ENCODE results near the gene DEFB125. TPM values are rescaled to one million over a fixed set of nuclear protein-coding genes. Genes with fewer than 3 reads are reported as not detected.
"Not testable (repeated sequence)": the region's sequence is repeated elsewhere in the genome, so short reads cannot be mapped to it uniquely, and the experiment has no call there.

Gene DEFB125, protein sequence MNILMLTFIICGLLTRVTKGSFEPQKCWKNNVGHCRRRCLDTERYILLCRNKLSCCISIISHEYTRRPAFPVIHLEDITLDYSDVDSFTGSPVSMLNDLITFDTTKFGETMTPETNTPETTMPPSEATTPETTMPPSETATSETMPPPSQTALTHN
- not detected for total RNA-seq
- long read RNA-seq = 0 reads

DNA sequence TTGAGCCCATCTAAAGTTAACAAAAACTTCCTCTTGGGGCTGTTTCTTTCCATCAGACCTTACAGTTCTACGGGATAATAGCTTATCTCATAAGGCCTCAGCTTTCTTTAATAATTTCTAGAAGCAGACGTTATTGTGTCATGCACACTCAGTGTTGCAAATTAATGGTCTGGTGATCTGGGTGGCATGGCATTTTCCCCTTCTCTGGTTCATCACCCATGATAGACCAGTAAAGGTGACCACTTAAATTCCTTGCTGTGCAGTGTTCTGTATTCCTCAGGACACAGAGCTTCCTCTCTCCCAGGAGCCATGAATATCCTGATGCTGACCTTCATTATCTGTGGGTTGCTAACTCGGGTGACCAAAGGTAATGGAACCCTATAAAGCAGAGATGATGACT, at the start of gene DEFB125:
DEFB125 (plus strand) TSS at position 272 of the 400 bp plus-strand sequence; CDS start at position 310, 38 bp downstream.
- intact Hi-C loops (cut with DNase I) = no loop called here
- DNase-seq (ENCODE audit: low spot score) = no peak

DNA sequence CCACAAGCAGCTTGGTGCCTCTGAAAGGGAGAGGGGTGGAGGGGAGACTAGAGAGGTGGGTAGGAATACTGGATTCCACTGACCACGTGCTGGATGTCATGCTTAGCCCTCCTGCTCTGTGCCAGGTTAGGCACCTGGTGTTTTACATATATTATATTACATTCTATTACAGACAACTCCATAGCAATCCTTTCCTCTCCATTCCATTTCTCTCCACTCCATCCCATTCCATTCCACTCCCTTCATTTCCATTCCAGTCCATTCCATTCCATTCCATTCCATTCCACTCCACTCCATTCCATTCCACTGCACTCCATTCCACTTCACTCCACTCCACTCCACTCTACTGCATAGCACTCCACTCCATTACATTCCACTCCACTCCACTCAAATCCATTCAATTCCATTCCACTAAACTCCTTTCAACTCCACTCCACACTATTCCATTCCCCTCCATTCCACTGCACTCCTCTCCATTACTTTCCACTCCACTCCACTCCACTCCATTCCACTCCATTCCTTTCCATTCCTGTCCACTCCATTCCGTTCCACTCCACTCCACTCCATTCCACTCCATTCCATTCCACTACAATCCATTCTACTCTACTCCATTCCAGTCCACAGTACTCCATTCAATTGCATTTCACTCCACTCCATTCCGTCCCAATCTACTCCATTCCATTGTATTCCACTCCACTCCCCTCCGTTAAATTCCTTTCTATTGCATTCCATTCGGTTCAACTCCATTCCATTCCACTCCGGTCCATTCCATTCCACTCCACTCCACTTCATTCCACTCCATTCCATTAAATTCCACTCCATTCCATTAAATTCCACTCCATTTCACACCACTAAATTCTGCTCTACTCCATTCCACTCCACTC, 27.2 kb upstream of the DEFB125 start:
- intact Hi-C loops (cut with DNase I) = no loop called here
- DNase-seq (ENCODE audit: low spot score) = no peak

DNA sequence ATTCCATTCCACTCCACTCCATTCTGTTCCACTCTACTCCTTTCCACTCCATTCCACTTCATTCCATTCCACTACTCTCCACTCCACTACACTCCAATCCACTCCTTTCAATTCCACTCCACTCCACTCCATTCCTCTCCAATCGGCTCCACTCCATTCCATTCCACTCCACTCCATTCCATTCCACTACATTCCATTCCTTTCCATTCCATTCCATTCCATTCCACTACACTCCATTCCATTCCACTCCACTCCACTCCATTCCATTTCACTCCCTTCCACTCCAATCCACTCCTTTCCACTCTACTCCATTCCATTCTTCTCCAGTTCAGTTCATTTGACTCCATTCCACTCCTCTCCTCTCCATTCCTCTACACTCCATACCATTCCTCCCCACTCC, 26.2 kb upstream of the DEFB125 start:
- no peak for DNase-seq (ENCODE audit: low spot score)
- intact Hi-C loops (cut with DNase I) = no loop called here

DNA sequence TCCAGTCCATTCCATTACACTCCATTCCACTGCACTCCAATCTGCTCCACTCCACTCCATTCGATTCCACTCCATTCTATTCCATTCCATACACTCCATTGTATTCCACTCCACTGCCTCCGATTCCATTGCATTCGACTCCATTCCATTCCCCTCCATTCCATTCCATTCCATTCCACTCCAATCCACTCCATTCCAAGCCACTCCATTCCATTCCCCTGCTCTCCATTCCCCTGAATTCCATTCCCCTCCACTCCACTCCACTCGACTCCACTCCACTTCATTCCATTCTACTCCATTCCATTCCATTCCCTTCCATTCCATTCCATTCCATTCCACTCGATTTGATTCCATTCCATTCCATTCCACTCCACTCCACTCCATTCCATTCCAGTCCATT, 25.7 kb upstream of the DEFB125 start:
- intact Hi-C loops (cut with DNase I) = no loop called here
- no peak for DNase-seq (ENCODE audit: low spot score)

DNA sequence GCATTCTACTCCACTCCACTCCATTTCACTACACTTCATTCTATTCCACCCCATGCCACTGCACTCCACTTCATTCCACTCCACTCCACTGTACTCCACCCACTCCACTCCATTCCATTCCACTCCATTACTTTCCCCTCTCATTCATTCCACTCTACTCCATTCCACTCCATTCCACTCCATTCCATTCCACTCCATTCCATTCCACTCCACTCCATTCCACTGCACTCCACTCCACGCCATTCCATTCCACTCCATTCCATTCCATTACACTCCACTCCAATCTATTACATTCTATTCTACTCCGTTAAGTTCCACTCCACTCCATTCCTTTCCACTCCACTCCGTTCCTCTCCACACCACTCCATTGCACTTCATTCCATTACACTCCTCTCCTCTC, 25.0 kb upstream of the DEFB125 start:
- no peak for DNase-seq (ENCODE audit: low spot score)
- intact Hi-C loops (cut with DNase I) = no loop called here

DNA sequence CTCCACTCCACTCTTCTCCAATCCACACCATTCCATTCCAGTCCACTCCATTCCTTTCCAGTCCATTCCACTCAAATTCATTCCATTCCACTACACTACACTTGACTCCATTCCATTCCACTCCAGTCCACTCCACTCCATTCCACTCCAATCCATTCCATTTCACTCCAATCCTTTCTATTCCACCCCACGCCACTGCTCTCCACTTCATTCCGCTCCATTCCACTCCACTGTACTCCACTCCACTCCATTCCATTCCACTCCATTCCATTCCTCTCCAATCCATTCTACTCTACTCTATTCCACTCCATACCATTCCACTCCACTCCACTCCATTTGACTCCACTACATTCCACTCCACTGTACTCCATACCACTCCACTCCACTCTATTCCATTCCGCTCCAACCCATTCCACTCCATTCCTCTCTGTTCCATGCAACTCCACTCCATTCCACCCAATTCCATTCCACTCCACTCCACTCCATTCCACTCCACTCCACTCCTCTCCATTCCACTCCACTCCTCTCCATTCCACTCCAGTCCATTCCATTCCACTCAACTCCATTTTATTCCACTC, 23.4 kb upstream of the DEFB125 start:
- no peak for DNase-seq (ENCODE audit: low spot score)
- intact Hi-C loops (cut with DNase I) = no loop called here

DNA sequence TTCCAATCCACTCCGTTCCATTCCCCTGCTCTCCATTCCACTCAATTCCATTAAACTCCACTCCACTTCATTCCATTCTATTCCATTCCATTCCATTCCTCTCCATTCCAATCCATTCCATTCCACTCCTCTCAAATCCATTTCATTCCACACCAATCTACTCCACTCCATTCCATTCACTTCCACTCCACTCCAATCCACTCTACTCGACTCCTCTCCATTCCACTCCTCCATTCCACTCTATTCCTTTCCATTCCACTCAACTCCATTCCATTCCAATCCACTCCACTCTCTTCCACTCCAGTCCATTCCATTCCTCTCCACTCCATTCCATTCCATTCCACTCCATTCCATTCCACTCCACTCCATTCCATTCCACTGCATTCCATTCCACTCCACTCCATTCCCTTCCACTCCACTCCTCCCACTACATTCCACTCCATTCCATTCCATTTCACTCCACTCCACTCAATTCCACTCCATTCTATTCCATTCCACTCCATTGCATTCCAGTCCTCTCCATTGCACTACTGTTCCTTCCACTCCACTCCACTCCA, 22.6 kb upstream of the DEFB125 start:
- no peak for DNase-seq (ENCODE audit: low spot score)
- intact Hi-C loops (cut with DNase I) = no loop called here

DNA sequence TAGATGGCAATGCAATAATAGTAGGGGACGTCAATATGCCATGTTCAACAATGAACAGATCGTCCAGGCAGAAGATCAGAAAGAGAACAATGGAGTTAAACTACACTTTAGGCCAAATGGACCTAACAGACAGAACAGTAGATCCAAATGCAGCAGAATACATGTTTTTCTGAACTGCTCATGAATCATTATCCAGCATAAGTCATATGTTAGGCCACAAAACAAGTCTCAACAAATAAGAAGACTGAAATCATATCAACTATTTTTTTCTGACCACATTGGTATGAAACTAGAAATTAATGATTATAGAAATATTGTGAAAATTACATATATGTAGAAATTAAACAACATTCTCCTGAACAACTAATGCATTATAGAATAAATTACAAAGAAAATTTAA, 10.2 kb upstream of the DEFB125 start:
- intact Hi-C loops (cut with DNase I) = no loop called here
- DNase-seq (ENCODE audit: low spot score) = no peak

DNA sequence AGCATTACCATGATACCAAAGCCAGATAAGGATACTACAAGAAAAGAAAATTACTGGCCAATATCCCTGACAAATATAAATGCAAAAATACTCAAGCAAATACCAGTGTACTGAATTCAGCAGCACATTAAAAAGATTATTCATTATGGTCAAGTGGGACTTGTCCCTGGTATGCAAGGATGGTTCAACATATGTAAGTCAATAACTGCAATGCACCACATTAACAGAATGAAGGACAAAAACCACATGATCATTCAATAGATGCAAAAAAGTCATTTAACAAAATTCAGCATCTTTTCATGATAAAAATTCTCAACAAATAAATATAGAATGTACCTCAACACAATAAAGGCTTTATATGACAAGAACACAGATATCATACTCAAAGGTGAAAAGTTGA, 9.1 kb upstream of the DEFB125 start:
- intact Hi-C loops (cut with DNase I) = no loop called here
- no peak for DNase-seq (ENCODE audit: low spot score)

DNA sequence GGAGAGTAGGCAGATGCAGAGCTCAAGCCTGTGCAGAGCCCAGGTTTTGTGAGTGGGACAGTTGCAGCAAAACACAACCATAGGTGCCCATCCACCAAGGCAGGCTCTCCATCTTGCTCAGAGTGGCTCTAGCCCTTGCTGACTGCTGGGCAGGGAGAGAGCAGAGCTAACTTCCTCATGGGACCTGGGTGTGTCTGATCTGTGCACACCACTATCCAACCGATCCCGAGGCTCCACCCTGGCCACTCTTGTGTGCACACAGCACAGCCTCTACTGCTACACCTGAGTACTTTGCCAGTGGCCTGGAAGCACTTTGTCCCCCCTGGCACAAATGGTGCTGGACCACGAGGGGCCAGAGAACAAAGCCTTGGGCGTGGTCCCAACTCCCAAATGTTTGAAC, 7.9 kb upstream of the DEFB125 start:
- intact Hi-C loops (cut with DNase I) = no loop called here
- no peak for DNase-seq (ENCODE audit: low spot score)

DNA sequence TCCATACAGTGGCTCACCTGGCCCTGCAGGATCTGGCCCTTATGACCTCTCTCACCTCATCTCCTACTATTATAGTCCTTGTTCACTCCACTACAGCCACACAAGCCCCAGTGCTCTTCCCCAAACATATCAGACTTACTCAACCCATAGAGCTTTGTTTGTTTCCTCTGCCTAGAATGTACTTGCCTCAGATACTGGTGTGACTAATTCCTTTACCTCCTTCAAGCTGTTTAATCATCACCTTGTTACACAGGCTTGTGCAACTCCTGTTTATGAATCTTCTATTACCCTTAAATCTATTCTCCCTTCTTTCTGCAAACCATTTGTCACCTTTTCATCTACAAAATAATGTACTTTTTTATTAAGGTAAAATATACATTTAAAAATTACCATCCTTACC, 3.2 kb downstream of the DEFB125 start:
- DNase-seq (ENCODE audit: low spot score) = no peak
- intact Hi-C loops (cut with DNase I) = no loop called here

DNA sequence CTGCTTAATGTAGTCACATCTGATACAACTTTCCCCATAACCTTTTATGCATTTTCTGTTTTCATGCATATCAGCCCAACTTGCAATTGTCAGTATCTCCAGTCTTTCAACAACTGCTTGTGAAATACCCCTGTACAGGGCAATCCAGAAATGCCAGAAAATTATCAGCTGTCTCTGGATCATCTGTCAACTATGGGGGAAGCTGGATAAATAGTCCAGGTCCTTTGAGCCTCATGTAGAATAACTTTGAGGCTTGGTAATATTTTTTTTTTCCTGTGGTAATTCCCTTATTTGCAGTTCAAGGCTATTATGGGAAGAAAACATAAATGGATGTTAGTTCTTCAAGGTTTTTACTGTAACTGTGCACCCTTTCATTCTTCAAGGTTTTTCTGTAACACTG, 6.2 kb downstream of the DEFB125 start:
- no peak for DNase-seq (ENCODE audit: low spot score)
- intact Hi-C loops (cut with DNase I) = no loop called here

DNA sequence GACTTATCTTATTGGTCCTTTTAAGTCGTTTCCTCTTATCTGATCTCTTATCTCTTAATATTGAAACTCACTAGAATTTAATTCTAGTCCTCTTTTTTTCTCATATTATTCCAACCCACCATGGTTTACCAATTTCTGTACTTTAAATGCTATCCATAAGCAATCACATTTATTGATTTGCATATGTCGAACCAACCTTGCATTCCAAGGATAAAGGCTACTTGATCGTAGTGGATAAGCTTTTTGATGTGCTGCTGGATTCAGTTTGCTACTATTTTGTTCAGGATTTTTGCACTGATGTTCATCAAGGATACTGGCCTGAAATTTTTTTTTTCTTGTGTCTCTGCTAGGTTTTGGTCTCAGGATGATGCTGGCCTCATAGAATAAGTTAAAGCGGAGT, 7.7 kb downstream of the DEFB125 start:
- DNase-seq (ENCODE audit: low spot score) = no peak
- intact Hi-C loops (cut with DNase I) = no loop called here

DNA sequence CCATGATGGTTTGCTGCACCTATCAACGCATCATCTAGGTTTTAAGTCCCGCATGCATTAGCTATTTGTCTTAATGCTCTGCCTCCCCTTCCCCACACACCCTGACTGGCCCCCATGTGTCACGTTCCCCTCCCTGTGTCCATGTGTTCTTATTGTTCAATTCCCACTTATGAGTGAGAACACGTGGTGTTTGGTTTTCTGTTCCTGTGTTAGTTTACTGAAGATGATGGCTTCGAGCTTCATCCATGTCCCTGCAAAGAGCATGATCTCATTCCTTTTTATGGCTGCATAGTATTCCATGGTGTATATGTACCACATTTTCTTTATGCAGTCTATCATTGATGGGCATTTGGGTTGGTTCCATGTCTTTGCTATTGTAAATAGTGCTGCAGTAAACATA, 10.2 kb downstream of the DEFB125 start:
- DNase-seq (ENCODE audit: low spot score); intact Hi-C loops (cut with DNase I): not testable (repeated sequence)

DNA sequence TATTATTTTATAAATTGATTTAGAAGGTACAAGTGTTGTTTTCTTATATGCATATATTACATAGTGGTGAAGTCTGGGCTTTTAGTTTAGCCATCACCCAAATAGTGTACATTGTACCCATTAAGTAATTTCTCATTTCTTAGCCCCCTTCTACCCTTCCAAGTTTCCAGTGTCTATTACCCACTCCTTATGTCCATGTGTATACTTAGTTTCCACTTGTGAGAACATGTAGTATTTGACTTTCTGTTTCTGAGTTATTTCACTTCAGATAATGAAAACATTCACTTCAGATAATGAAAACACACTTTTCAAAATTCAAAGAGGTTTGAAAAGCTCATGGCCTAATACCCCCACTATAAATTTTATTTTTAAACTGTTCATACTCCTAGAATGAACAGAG, 14.5 kb downstream of the DEFB125 start:
- intact Hi-C loops (cut with DNase I) = no loop called here
- no peak for DNase-seq (ENCODE audit: low spot score)

DNA sequence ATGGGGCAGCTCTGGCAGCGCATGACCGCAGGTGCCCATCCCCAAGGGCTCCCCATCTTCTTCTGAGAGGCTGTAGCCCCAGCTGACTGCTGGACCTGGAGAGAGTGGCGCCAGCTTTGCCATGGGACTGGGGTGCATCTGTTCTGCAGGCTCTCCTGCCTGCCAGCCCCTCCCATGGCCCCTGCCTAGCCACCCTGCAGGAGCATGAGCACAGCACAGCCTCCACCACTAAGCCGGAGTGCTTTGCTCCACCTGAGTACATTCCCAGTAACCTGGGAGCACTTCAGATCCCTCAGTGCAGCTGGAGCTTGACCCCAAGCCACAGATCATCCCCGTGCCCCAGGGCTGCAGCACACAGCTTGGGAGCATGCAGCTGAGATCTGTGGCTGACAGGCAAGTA, 16.0 kb downstream of the DEFB125 start:
- intact Hi-C loops (cut with DNase I) = no loop called here
- no peak for DNase-seq (ENCODE audit: low spot score)

DNA sequence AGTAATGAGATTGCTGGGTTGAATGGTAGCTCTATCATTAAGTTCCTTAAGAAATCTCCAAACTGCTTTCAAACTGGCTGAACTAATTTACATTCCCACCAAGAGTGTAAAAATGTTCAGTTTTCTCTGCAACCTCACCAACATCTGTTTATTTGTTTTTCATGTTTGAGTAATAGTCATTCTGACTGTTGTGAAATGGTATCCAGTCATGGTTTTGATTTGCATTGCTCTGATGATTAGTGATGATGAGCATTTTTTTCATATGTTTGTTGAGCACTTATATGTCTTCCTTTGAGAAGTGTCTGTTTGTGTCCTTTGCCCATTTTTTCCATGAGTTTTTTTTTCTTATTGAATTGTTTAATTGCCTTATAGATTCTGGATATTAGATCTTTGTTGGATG, 24.9 kb downstream of the DEFB125 start:
- intact Hi-C loops (cut with DNase I) = no loop called here
- DNase-seq (ENCODE audit: low spot score) = no peak

DNA sequence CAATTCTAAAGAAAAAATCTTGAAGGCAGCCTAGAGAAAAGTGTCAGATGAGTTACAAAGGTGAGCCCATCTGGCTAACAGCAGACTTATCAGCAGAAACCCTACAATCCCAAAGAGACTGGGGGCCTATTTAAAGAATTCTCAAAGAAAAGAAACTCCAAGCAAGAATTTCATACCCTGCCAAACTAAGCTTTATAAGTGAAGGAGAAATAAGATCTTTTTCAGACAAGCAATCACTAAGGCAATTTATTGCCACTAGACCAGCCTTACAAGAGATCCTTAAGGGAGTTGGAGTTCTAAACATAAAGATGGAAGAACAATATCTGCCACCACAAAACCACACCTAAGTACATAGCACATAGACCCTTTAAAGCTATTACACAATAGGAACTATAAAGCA, 30.0 kb downstream of the DEFB125 start:
- DNase-seq (ENCODE audit: low spot score) = no peak
- intact Hi-C loops (cut with DNase I) = no loop called here

DNA sequence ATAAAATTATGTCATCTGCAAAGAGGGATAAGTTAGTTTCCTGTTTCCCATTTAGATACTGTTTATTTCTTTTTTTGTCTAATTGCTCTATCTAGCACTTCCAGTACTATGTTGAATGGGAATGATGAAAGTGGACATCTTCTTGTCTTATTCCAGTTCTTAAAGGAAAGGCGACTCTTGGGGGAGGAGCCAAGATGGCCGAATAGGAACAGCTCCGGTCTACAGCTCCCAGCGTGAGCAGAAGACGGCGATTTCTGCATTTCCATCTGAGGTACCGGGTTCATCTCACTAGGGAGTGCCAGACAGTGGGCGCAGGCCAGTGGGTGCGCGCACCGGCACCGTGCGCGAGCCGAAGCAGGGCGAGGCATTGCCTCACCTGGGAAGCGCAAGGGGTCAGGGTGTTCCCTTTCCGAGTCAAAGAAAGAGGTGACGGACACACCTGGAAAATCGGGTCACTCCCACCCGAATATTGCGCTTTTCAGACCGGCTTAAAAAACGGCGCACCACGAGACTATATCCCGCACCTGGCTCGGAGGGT, 42.4 kb downstream of the DEFB125 start:
- DNase-seq (ENCODE audit: low spot score); intact Hi-C loops (cut with DNase I): not testable (repeated sequence)

DNA sequence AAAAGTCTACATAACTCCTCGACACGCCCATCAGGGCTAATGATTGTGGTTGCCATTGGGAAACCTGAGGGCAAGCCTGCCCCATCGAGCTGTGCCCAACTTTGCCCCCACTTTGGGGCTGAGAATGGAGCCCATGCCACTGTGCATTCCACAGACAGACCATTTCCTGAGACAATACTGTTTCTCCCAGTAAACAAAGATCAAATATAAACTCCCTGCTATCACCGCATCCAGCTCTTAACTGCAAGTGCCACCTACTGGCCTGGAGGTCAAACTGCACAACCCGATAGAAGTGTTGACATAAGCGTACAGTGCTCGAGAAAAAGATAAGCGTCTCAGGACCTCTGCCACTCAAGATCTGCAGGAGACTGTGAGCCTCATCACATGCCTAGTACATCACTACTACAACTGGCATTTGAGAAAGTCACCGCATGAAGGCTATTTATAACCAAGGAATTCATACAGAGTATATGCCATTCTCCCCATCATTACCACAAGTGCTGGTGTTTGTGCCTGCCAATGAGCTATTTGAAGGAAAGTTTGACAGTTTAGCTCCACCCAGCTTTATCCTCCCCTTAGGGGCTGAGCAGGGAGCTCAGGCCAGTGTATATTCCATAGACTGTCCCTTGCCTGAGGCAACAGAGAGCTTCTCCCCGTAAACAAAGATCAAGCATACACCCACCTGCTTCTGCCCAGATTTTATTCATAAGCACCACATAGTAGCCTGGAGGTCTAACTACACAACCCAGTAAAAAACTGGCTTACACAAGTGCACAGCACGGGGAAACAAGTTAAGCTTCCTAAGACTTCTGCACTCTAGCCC, 50.4 kb downstream of the DEFB125 start:
- DNase-seq (ENCODE audit: low spot score) = no peak
- intact Hi-C loops (cut with DNase I) = no loop called here
